DOHH2 (cell line): ENCODE measurements around the gene MCEE.

Experiments
- H3F3A ChIP-seq: fragments of 200-600 bp; sonication (generic), shearing (Covaris generic); 2 replicates; pipeline ENCODE4 v1.6.0; 2016; ENCODE audit warnings: antibody characterized with exemption, mild to moderate bottlenecking; ENCODE audit not compliant: control insufficient read depth, insufficient read depth
- H3K27ac ChIP-seq: fragments of 200-600 bp; sonication (generic); 2 replicates; pipeline ENCODE4 v1.5.1; 2014; ENCODE audit warnings: low read depth, mild to moderate bottlenecking, low read length, moderate library complexity
- H3K27me3 ChIP-seq: fragments of 200-600 bp; sonication (generic); 2 replicates; pipeline ENCODE4 v1.6.1; 2014; ENCODE audit warnings: mild to moderate bottlenecking, low read length, mixed read lengths; ENCODE audit not compliant: control insufficient read depth
- H3K36me3 ChIP-seq: fragments of 200-600 bp; sonication (generic); 2 replicates; pipeline ENCODE4 v1.6.1; 2014; ENCODE audit warnings: mild to moderate bottlenecking, low read length, moderate library complexity, mixed read lengths; ENCODE audit not compliant: control insufficient read depth
- H3K4me1 ChIP-seq: fragments of 200-600 bp; sonication (generic); 2 replicates; pipeline ENCODE4 v1.6.1; 2014; ENCODE audit warnings: mild to moderate bottlenecking, low read length, mixed read lengths; ENCODE audit not compliant: control insufficient read depth
- H3K4me2 ChIP-seq: fragments of 200-600 bp; sonication (generic); 2 replicates; pipeline ENCODE4 v1.6.0; 2014; ENCODE audit warnings: mild to moderate bottlenecking, low read length, moderate library complexity
- H3K4me3 ChIP-seq: fragments of 200-600 bp; sonication (generic); 2 replicates; pipeline ENCODE4 v1.5.1; 2014; ENCODE audit warnings: mild to moderate bottlenecking, low read length, mixed read lengths
- H3K79me2 ChIP-seq: fragments of 200-600 bp; sonication (generic); 2 replicates; pipeline ENCODE4 v1.6.1; 2014; ENCODE audit warnings: mild to moderate bottlenecking, low read length, mixed read lengths; ENCODE audit not compliant: control insufficient read depth
- H3K9me2 ChIP-seq: fragments of 200-600 bp; sonication (generic); replicated peaks from 2 replicates; pipeline ENCODE4 v1.6.1; 2014; ENCODE audit warnings: mild to moderate bottlenecking, low read length, mixed read lengths; ENCODE audit not compliant: control insufficient read depth
- H3K9me3 ChIP-seq: fragments of 200-600 bp; sonication (generic); 2 replicates; pipeline ENCODE4 v1.6.1; 2014; ENCODE audit warnings: antibody characterized with exemption, low read length, mixed read lengths; ENCODE audit not compliant: control insufficient read depth, insufficient read depth
- H4K20me1 ChIP-seq: fragments of 200-600 bp; sonication (generic); 2 replicates; pipeline ENCODE4 v1.6.0; 2014; ENCODE audit warnings: low read depth, mild to moderate bottlenecking, antibody characterized with exemption, low read length, moderate library complexity; ENCODE audit not compliant: control insufficient read depth, insufficient read depth
- CTCF ChIP-seq: fragments of 200-600 bp; sonication (generic); IDR thresholded peaks from one replicate; pipeline ENCODE4 v1.5.1; 2014; ENCODE audit warnings: antibody characterized with exemption, mild to moderate bottlenecking, low read depth, low read length; ENCODE audit not compliant: poor library complexity, severe bottlenecking
- EZH2phosphoT487 ChIP-seq: fragments of 200-600 bp; sonication (generic); IDR thresholded peaks from 2 replicates; pipeline ENCODE4 v1.6.1; 2017; ENCODE audit warnings: borderline replicate concordance, mild to moderate bottlenecking, antibody characterized with exemption, low read length, moderate library complexity, mixed read lengths

Gene MCEE

GRCh38 chr2:71155846-71156245, 25.8 kb upstream of the MCEE start:
- Histone ChIP-seq H3K79me2 (no peaks in the 10 kb centered on the region), H3K9me2 (no peaks in the 10 kb centered on the region), H3K4me2 (no peak overlapping the region), H3K27ac (no peak overlapping the region), H3K9me3 (no peaks in the 10 kb centered on the region), H3K4me1 (peaks cover 3% of the 10 kb centered on the region; the same call in 1 of the 2 replicates), H3K4me3 (no peak overlapping the region), H3F3A (no peaks in the 10 kb centered on the region; the same call in 1 of the 2 replicates), H3K27me3 (peaks cover 5% of the 10 kb centered on the region), H4K20me1 (no peaks in the 10 kb centered on the region), H3K36me3 (no peaks in the 10 kb centered on the region)
- TF ChIP-seq EZH2phosphoT487 (no peak), CTCF (no peak)

GRCh38 chr2:71154798-71155197, 24.8 kb upstream of the MCEE start:
- Histone ChIP-seq H3K27ac (no peak overlapping the region), H3K4me1 (peaks cover 3% of the 10 kb centered on the region; the same call in 1 of the 2 replicates), H3K9me3 (no peaks in the 10 kb centered on the region), H3K79me2 (no peaks in the 10 kb centered on the region), H4K20me1 (no peaks in the 10 kb centered on the region), H3K27me3 (peaks cover 5% of the 10 kb centered on the region), H3K4me3 (no peak overlapping the region), H3K9me2 (no peaks in the 10 kb centered on the region), H3F3A (no peaks in the 10 kb centered on the region; the same call in 1 of the 2 replicates), H3K36me3 (peaks cover 7% of the 10 kb centered on the region), H3K4me2 (no peak overlapping the region)
- TF ChIP-seq CTCF, result peak; percentile 64
- TF ChIP-seq EZH2phosphoT487, result no peak

- H3K36me3 ChIP-seq, result peaks cover 12% of the 10 kb centered on the region
- H3K4me2 ChIP-seq, result no peak overlapping the region
- no peaks in the 10 kb centered on the region for H3K9me3 ChIP-seq
- no peaks in the 10 kb centered on the region for H3K79me2 ChIP-seq
- H3K9me2 ChIP-seq, result no peaks in the 10 kb centered on the region
- H3F3A ChIP-seq, result no peaks in the 10 kb centered on the region; the same call in 1 of the 2 replicates
- H3K27me3 ChIP-seq, result peaks cover 5% of the 10 kb centered on the region
- H3K27ac ChIP-seq, result no peak overlapping the region
- TF ChIP-seq CTCF (no peak), EZH2phosphoT487 (no peak)
- H3K4me3 ChIP-seq, result no peak overlapping the region
- peaks cover 3% of the 10 kb centered on the region; the same call in 1 of the 2 replicates for H3K4me1 ChIP-seq
- no peaks in the 10 kb centered on the region for H4K20me1 ChIP-seq
These were observed 24.2 kb upstream of the MCEE start for GRCh38 chr2:71154279-71154678.
